CD4-positive, alpha-beta T cell treated with Interferon alpha-2 for 1 hour (primary cell): ENCODE data around the gene GNB1.
"Not testable (repeated sequence)": the region's sequence is repeated elsewhere in the genome, so short reads cannot be mapped to it uniquely, and the experiment has no call there.

Source experiments
- DNase-seq, 2 donors: peaks; one replicate each; pipeline ENCODE4 v3.0.0-alpha.2; 2020 to 2022

Gene GNB1

DNA sequence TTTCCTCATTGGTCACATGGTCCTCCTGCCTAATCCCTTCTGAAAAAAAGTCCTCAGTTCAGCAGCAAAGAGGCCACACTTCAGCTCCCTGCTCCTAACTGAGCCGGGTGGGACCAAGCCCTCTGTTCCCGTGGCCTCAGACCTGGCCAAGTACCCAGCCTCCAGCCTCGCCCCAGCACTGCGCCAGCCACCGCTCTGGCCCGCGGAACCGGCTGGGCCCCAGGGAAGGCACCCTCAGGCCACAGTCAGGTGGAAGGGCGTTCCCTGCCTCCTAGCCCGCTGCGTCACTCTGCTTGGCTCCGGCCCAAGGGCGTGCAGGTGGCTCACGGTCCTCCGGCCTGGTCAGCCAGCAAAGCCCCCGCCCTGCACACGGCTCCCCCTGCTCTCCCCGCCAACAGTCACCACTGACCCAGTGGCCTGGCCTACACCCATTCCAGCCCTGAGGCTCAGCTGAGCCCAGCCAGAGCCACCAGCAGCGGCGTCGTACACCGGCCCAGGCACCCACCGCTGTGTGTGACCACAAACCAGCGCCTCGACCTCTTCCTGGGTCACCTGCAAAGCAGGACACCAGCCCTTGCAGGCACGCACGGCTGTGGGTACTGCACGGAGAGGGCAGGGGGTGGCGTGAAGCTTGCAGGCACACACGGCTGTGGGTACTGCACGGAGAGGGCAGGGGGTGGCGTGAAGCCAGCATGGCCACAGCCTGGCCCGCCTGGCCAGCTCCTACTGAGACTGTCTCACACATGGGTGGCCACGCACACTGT is 132.0 kb downstream of the GNB1 start:
- no peak for DNase-seq

DNA sequence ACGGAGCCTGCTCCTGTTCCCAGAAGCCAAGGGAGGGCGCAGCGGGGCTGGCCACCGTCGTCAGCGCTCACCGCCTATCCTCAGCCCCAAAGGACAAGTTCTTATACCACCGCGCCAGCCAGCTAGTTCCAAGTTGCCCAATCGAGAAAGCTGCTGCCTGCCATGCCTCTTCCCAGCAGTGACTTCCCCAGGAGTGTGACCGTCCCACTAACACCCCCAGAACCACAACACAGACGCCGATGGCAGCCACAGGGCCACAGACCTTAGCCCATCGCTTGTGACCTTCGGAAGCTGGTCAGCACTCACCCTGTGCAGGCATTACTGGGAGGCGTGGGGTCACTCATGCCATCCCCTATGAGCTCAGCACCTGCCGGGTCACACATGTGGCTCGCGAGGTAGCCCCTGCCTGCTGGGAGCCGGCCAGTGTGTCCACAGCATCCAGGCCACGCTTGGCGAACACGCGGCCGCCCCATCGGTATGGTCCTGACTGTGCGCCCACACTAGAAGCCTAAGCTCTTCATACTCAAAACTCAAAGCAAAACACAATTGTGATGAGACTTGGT is 132.7 kb downstream of the GNB1 start:
- no peak for DNase-seq

DNA sequence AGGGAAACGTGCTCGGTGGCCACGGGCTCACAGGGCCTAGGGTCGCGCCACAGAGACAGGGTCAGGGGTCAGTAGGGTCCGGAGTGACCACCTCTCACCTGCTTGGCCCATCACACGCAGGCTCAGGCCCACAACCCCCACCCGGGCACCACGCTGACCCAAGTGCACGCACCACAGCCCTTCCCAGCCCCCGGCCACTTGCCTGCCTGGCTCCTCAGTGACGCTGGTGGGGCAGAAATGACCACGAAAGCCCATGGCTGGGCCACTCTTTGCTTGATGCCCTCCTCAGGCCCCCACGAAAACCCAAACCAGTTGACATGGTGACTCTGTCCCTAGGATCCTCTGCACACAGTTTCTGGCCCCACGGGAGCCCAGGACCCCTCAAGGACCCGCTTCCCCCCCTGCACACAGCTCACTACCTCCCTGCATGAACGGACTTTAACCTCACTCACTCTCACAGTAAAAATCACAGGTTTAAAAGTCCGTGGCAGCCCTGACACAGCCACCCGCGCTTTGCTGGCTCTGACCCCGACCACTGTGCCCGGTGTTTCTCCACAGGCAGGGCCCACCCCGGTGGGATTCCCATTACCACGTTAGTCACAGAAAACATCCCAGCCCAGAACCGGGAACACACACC is 133.3 kb downstream of the GNB1 start:
- DNase-seq = no peak

DNA sequence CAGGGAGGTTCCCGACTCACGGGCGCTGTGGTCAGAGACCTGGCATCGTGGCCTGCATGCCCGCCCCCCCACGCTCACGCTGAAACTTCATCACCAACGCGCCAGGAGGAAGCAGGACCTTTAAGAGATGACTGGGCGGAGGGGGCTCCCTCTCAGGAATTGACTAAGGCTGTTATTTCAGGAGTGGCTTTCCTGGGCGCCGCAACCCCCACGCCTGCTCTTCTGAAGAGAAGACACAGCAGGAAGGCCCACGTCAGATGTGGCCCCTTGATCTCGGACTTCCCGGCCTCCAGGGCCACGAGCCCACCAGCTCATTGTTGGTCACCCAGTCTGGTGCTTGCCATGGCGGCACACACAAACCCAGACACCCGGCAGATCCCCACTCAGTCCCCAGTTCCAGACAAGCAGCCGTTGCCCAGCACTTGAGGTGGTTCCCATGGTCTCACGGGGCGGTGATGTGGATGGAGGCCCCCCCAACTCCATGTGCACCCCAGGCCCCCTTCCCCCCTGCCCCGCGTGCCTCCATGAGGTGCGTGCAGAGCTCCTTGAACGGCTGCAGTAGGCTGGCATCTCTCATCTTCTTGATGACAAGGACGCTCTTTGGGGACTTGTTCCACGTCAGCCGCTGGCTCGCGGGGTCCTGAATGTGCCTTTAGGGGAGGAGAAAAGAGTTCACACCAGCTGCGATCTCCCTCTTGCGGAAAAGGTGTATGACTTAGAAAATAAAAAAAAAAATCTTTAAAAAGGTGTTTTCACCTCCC is 134.0 kb downstream of the GNB1 start:
- DNase-seq = no peak

DNA sequence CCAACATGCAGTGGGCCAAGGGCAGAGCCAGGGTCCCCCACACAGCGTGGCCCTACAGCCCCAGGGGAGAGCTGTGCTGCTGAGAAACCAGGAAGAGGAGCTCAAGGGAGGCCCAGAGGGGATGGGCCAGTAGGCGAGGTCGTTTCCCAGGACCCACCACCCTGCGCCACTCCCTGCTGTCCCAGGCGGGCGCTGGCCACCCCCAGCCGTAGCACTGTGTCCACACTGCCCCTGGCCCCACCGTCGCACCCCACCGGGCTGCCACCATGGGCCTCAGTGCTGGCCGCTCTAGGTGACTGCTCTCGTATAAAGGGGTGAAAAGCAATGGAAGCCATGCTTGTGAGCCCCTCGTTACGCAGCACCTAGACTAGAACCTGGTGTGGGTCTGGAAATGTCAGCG is 135.0 kb downstream of the GNB1 start:
- no peak for DNase-seq

DNA sequence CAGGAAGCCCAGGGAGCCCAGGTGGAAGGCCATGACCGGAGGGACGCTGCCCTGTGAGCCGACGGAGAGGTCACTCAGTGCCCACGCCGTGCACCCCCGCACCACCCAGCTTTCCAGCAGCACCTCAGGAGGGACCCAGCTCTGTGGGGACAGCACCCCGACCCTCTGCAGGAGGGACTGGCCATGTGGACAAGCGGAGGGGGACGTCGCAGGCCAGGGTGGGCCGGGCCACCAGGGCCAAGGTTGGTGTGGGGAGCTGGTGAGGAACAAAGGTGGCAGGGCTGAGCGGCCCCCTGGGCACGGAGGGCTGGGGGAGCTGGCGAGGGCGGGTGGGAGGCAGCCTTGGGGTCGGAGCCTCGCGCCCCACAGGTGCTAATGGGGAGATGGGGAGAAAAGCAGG is 135.5 kb downstream of the GNB1 start:
- no peak for DNase-seq

DNA sequence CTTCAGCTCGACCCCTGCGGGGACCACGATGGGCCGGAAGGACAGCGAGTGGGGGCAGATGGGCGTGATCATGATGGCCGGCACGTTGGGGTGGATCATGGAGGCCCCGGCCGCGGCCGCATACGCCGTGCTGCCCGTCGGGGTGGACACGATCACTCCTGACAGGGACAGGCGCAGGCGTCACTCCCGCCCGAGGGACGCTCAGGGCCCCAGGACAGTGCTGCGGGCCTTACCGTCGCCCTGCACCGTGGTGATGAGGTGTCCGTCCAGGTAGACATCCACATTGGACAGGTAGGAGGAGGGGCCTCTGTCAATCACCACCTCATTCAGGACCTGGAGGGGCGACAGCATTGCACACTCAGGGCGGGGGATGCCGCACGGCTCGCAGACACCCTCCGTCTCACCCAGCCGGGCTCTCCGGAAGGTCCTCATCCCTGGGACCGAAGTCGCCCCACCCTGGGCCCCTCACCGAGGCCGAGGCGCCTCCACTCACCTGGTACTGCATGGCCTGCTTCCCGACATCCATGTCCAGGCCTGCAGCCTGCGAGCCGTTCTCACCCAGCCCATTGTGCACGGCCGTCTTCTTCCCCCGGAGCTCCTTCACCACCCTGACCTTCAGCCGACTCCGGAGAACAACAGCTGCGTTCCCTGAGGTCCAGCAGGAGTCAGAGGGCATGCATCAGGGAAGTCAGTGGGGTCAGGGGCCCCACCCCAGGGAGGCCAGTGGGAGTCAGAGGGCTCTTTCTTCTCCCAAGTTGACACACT is 136.7 kb downstream of the GNB1 start:
- no peak for DNase-seq

DNA sequence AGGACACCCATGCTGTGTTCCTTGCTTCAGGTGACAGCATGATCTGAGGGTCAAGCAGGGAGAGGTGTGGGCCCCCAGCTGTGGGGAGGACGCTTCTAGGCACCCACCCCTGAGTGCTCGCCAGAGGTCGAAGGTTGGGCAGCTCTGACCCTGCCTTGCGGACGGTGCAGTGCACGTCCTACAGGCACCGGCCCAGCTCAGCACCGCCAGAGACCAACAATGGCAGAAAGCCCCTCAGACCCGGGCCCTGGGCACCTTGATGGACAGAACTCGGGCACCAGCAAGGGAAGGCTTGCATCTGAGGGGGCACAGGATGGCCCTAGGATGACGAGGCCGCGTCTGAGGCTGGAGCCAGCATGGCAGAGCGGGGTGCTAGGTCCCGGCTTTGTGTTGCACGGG is 137.3 kb downstream of the GNB1 start:
- no peak for DNase-seq

DNA sequence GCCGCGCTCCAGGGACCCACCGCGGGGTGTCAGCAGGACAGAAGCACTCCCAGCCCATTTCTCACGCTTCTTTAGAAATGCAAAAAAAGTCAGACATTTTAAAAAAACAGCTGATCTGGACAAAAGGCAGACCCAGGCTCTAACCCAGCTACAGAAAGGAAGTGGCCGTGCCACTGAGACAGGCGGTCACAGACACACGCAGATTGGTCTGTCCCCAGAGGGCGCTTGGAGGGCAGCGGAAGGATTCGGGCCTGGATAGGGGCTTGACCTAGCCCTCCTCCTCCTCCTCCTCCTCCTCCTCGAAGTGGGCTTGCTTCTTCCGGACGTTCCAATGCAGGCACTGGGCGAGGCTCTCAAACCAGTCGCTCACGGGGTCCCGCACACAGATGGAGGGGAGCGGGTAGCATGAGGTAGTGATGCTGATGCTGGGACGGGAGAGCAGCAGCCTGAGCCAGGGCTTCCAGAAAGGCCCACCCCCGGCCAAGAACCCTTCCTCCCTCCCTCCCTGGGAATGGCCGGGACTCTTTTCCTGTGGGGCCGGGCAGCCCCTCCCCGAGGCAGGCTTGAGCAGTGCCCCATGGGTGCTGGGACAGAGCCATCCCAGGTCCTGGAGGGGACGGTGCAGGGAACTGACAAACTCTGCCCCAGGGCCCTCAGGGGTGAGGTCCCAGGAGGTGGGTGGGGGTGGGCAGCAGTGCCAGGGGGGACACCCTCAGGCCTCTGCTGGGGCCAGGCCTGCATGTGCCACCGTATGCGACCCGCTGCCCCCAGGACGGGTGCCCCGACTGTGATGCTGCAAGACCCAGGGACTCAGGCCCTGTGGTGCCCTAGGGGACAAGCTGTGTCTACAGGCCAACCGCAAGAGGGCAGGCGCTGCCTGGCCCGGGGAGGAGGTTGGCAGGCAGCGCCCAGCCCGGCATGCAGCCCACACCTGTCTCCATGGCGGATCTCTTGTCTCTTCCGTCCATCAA is 138.0 kb downstream of the GNB1 start:
- no peak for DNase-seq

DNA sequence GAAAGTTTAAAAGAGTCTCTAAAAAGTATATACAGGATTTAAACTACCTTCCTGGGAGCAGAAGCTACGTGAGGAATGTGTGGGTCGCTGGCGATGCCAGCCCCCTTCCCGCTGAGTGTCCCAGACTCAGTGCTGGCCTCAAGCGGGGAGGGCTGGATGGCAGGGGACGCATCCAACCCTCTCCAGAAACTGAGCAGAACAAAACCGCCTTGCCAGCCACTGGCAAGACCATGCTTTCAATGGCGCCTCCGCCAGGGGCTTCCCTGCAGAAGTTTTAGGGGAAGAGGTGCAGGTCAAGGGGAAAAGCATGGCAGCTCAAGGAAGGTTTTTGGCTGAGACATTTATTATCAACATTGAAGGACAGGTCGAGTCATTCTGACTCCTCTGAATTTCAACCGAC is 138.7 kb downstream of the GNB1 start:
- no peak for DNase-seq

DNA sequence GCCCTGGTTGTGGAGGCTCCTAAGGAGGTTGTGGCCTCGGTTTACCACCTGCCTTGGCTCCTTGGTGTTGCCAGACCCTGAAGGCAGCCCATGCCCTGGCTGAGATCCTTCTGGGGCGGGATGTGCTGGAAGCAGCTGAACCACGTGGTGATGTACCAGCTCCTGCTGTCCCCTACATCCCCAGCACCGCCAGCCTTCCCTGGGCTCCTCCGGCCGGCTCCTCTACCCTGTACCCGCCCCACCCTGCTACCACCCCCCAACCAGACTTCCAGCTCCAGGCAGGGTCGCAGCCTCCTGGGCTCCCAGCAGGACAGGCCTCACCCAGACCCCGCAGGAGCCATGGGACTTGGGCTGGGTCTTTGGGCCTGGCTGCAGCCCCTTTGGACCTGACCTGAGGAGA is 140.9 kb downstream of the GNB1 start:
- DNase-seq = not testable (repeated sequence)

DNA sequence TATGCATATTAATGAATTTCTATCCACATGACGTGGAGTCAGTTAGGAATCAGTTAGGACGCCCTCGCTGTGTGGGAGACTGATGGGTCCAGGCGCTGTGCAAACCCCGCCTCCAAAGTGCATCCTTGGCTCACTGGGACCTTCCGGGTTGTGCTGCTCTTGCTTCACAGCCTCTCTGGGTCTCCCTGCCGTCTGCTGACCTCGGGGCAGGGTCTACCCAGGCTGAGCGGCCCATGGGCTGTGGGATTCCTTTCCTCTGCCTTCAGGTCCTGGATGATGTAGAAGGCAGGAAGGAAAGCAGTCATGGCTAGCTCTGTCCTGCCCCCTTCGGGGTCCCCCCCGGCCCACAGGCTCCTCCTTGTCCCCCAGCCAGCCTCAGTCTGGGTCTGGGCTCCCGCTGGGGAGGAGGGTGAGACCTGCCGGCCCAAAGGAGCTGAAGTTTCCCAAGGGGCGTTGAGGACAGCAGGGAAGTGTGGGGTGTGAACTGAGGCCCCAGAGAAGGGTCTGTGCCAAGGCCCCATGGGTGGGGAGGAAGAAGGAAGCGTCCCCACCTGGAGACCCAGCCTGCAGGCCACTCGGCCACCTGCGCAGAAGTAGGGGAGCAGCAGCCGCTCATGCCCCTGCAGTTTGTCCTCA is 142.1 kb downstream of the GNB1 start:
- DNase-seq = no peak

DNA sequence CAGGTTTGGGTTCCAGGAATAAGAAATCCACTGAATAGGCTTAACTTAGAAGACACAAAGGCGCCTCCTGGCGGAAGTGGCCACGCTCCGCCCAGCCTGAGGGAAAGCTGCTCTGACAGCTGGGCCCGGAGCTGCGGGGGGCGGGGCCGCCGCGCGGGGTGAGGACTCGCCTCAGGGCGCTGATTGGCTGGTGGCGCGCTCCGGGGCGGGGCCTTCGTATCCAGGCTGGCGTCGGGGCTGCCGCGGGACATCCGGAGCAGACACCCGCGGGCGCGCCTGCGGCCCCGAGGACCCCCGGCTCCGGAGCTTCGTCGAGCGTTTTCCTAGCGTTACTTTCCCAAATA is 144.3 kb downstream of the GNB1 start:
- not testable (repeated sequence) for DNase-seq

DNA sequence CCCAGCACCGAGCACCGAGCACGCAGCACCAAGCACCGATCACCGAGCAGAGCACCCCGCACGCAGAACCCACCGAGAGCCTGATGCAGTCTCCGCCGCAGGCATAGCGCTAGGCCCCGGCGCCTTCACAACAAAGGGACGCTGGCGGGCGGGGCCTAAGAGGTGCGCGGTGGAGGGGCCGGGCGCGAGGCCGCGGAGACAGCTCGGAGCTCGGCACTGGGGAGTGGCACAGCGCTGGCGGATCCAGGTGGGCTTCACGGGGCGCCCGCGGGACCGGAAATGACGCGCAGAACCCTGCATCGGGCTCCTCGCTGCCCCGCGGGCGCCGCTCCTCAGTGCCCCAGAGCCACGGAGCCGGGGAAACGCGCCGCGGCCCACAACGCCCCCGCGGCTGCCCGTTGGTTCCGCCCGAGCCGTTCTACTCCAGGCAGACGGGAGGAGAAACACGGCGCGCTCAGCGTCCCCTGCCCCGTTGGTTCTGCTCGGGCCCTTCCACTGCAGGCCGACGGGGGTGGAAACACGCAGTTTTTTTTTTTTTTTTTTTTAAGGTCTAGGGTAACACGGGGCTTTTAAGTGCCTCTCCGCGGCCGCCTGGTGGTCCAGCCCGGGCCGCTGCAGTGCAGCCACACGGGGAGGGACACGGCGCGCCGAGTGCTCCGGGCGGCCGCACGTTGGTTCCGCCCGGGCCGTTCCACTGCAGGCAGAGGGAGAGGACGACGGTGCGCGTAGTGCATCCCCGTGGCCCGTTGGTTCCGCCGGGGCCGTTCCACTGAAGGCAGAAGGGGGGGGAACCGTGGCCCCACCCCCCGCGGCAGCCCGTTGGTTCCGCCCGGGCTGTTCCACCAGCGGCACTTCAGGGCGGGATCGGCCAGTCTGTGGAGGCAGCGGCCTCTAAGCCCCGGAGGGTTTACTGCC is 145.0 kb downstream of the GNB1 start:
- DNase-seq = peak; percentile 82 to 88

DNA sequence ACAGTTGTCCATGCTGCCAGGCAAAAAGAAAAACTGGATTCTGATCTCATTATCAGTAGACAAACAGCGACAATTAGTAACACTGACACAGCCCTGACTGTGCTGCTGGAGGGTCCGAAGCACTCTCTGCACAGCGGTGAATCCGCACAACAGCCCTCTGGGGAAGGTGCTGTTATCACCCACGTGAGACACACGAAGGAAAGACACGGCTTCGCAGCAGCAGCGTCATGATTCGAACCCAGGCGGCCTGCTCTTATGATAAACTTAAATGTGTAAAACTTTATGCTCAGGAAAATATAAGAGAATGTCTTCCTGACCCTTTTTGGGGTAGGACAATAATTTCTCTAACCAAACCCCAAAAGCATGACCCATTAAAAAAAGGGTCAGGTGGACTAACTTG is 148.4 kb downstream of the GNB1 start:
- not testable (repeated sequence) for DNase-seq

DNA sequence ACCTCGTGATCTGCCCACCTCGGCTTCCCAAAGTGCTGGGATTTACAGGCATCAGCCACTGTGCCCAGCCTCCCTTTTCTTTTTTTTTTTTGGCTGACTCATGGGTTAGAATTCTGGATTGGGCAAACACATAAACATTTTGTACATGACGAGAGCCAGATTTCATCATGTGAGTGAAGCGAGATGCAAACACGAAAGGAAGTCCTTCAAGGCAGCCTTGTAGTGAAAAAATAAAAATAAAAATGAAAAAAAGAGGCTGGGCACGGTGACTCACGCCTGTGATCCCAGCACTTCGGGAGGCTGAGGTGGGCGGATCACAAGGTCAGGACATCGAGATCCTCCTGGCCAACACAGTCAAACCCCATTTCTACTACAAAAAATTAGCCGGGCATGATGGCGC is 149.9 kb downstream of the GNB1 start:
- not testable (repeated sequence) for DNase-seq

DNA sequence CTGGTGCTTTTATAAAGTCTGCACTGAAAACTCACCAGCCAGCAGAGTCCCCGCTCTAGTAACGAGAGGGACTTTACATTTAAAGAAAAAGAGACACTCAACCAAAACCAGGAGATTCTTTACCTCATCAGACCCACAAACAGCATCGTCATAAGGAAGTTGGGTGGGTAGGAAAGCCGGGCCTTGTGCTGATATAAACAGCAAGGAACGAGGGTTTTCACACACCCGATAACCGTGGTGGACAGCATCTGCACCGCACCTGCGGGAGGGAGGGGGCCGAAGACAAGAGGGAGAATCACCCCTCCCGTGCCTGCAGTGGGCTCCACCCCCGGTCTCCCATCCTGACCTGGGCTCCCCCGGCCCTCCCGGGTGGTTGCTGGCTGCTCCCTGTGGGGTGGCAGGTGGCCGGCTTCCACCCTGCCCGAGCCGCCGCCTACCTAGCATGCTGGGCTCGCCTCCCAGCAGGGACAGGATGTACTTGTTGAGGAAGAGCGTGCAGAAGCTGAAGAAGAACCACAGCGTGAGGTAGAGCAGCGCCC is 152.0 kb downstream of the GNB1 start:
- not testable (repeated sequence) for DNase-seq

DNA sequence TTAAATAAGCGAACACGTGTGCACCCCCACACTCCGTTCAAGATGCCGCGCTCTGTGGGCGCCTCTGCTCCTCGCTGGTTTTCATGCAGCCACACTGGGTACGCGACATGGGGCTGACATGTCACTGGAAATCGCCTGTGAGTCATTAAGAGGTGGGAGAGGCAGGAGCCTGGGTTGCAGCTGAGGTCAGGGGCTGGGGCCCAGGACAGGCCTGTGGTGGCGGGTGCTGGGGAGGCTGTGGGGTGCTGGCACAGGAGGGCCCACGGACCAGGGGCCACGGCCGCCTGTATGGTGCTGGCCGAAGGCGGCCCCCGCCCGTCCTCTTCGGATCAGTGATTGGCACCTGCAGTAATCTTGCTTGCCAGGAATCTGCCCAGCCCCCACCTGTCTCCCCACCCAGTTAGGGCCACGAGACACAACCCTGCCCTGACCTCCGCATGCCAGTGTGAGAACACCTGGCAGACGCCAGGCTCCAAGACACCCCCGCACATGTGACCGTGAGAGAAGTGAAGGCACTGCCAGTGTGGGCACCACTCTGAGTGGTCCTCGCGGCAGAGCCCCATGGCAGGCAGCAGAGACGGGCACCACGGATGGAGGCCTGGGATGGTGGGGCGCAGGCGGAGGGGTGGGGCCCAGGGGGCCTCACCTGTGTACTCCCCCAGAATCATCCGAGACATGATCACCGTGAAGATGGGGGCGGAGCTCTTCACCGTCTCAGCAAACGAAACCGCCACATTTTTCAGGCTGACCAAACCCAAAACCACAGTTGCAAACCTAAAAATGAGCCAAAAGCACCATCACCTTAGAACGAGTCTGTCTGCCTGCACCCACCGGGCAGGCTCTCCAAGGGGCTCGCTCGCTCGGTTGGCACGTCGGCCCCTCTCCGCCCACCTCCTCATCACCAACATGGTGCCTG is 153.0 kb downstream of the GNB1 start:
- not testable (repeated sequence) for DNase-seq
